Effector memory CD8-positive, alpha-beta T cell (primary cell): Measurements from ENCODE around the gene CLSTN1.
"Not testable (repeated sequence)": the region's sequence is repeated elsewhere in the genome, so short reads cannot be mapped to it uniquely, and the experiment has no call there.

Experiments
- ATAC-seq: fragments of 150-1000 bp; cut with Tn5 transposase; replicated peaks from 2 replicates; pipeline ENCODE4 v1.10.0; 2021; ENCODE audit warnings: mild to moderate bottlenecking, moderate library complexity
- DNase-seq, 3 experiments: peaks; one replicate each; pipeline ENCODE4 v3.0.0; 2021
- H3K27ac Mint-ChIP-seq, 2 donors: one replicate each; pipeline ENCODE4 v1.8.0; 2022; ENCODE audit warnings: mild to moderate bottlenecking in 2 of 2, mixed read lengths in 2 of 2, moderate library complexity in 2 of 2
- H3K27me3 Mint-ChIP-seq, 2 donors: one replicate each; pipeline ENCODE4 v1.8.0; 2022; ENCODE audit warnings: mixed read lengths in 2 of 2
- H3K36me3 Mint-ChIP-seq: one replicate; pipeline ENCODE4 v1.8.0; 2022; ENCODE audit warnings: mild to moderate bottlenecking, moderate library complexity, mixed read lengths; ENCODE audit not compliant: insufficient read depth
- H3K4me1 Mint-ChIP-seq, 2 donors: one replicate each; pipeline ENCODE4 v1.8.0; 2022; ENCODE audit warnings: low read depth in 2 of 2, mixed read lengths in 2 of 2
- H3K4me3 Mint-ChIP-seq, 2 donors: one replicate each; pipeline ENCODE4 v1.8.0; 2022; ENCODE audit warnings: mild to moderate bottlenecking in 2 of 2, mixed read lengths in 2 of 2, moderate library complexity in 2 of 2
- H3K9me3 Mint-ChIP-seq, 2 donors: one replicate each; pipeline ENCODE4 v1.8.0; 2022; ENCODE audit warnings: mixed read lengths in 2 of 2

The CLSTN1 gene

DNA sequence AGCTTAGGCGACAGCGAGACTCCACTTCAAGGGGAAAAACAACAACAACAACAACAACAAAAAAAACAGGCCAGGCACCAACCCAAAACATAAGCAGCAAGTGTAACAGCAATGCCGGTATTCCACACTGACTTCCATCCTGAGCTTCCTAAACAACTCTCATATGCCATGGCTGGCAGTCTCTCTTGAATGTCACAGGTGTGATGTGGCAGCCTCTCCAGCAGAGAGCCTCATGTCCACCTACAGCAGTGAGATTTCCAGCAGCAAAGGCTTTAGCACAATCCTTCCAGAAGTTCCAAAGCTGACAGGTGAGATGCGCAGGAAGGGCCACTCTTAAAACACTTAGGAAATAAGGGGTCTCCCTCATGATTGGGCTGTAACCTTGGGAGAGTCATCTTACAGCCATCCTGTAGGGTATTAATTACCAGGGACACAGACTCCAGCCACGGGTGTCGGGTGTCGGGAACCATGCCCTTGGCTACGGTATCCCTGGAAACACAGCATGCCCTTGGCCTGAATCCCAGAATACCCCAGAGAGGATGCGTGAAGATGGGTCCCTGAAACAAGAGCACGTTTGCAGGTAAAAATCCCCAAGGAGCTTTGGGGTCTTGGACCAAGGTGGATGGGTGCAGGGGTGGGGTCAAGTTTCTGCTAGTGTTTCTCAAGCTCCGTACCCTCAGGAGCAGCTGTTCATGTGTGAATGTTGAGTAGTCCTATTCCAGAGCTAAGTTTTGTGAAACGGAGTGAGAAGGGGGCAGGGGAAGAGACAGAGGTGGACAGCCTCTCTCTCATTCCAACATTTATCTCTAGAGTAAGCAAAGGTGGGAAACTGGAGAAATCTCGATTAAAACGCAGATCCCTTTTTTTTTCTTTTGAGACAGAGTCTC is 31.4 kb downstream of the CLSTN1 start:
- peak overlapping the region; percentile 44 to 88 for H3K27ac Mint-ChIP-seq
- ATAC-seq (no peak), DNase-seq (no peak)
- peaks cover 28 to 32% of the 10 kb centered on the region in 2 donors for H3K4me1 Mint-ChIP-seq
- peaks cover 3% of the 10 kb centered on the region for H3K36me3 Mint-ChIP-seq
- no peaks in the 10 kb centered on the region for H3K9me3 Mint-ChIP-seq
- H3K4me3 Mint-ChIP-seq = no peak overlapping the region
- no peaks in the 10 kb centered on the region for H3K27me3 Mint-ChIP-seq

DNA sequence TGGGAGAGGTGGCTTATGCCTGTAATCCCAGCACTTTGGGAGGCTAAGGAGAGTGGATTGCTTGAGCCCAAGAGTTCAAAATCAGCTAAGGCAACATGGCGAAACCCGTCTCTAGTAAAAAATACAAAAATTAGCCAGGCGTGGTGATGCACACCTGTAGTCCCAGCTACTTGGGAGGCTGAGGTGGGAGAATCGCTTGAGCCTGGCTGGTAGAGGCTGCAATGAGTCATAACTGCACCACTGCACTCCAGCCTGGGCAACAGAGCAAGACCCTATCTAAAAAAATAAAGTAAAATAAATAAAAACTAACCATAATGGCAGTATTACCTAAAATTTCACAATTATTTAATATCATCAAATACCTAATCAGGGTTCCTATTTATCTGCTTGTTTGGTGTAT is 34.1 kb downstream of the CLSTN1 start:
- not testable (repeated sequence) for DNase-seq, ATAC-seq, H3K4me3 Mint-ChIP-seq, H3K27ac Mint-ChIP-seq, H3K9me3 Mint-ChIP-seq, H3K27me3 Mint-ChIP-seq
- Mint-ChIP-seq H3K4me1 (peaks cover 24 to 26% of the 10 kb centered on the region in 2 donors), H3K36me3 (peaks cover 12% of the 10 kb centered on the region)

DNA sequence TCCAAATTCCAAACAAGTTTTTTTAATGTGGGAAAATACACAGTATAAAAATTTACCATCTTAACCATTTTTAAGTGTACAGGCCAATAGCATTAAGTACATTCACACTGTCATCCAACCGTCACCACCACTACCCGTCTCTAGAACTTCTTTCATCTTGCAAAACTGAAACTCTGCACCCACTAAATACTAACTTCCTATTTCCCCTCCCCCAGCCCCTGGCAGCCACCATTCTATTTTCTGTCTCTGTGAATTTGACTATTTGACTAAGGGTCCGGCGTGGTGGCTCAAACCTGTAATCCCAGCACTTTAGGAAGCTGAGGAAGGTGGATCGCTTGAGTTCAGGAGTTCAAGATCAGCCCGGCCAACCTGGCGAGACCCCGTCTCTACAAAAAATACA is 36.1 kb downstream of the CLSTN1 start:
- no peaks in the 10 kb centered on the region for H3K9me3 Mint-ChIP-seq
- H3K4me3 Mint-ChIP-seq = peak overlapping the region; percentile 93 to 94
- ATAC-seq (peak; percentile 95), DNase-seq (peak; percentile 21 to 52 (median 26))
- peaks cover 12% of the 10 kb centered on the region for H3K36me3 Mint-ChIP-seq
- H3K27me3 Mint-ChIP-seq = no peaks in the 10 kb centered on the region
- H3K27ac Mint-ChIP-seq = peak overlapping the region; percentile 95 to 99
- peaks cover 16 to 20% of the 10 kb centered on the region in 2 donors for H3K4me1 Mint-ChIP-seq

GRCh38 chr1:9785406-9785805 is 38.4 kb downstream of the CLSTN1 start:
- Mint-ChIP-seq H3K36me3 (peaks cover 12% of the 10 kb centered on the region), H3K4me3 (no peak overlapping the region), H3K27ac (peak overlapping the region in 1 of 2 donors; percentile 63), H3K4me1 (peaks cover 13 to 14% of the 10 kb centered on the region in 2 donors), H3K9me3 (no peaks in the 10 kb centered on the region), H3K27me3 (no peaks in the 10 kb centered on the region)
- DNase-seq (no peak), ATAC-seq (no peak)

DNA sequence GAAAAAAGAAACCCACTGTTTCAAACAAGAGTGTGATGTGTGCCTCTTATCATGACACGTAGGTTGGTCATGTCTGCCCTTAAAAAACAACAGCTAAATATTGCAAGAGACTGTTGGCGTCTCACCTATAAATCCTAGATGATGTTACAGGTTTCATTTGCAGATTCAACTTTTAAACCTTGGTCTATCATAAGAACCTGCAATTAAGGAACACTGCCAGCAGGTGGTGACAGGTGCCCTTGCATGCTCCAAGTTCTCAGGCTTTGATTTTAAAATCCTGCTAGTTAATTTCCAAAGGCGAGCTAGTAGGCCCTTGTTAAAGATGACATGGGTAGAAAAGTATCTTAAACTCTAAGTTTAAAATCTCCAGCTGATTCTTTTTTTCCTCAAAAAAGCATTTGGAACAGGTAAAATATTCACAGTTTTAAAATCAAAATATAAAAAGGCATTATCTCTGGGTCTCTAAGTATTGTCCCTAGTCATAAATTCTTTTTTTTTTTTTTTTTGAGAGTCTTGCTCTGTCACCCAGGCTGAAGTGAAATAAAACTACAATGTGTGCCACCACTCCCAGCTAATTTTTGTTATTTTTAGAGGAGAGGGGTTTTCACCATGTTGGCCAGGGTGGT is 39.1 kb downstream of the CLSTN1 start:
- Mint-ChIP-seq H3K36me3 (peaks cover 12% of the 10 kb centered on the region), H3K27ac (no peak overlapping the region), H3K9me3 (no peaks in the 10 kb centered on the region), H3K27me3 (no peaks in the 10 kb centered on the region), H3K4me3 (no peak overlapping the region), H3K4me1 (peaks cover 13 to 14% of the 10 kb centered on the region in 2 donors)
- peak; percentile 55 to 66 (median 63) for DNase-seq
- peak; percentile 38 for ATAC-seq

GRCh38 chr1:9782897-9783296 is 40.9 kb downstream of the CLSTN1 start:
- Mint-ChIP-seq H3K9me3 (no peaks in the 10 kb centered on the region), H3K27ac (no peak overlapping the region), H3K36me3 (peaks cover 13% of the 10 kb centered on the region), H3K27me3 (no peaks in the 10 kb centered on the region), H3K4me3 (no peak overlapping the region), H3K4me1 (peaks cover 12 to 13% of the 10 kb centered on the region in 2 donors)
- DNase-seq (no peak), ATAC-seq (no peak)

GRCh38 chr1:9782116-9782751 is 41.5 kb downstream of the CLSTN1 start:
- ATAC-seq = no peak
- no peak for DNase-seq
- no peaks in the 10 kb centered on the region for H3K27me3 Mint-ChIP-seq
- peaks cover 13% of the 10 kb centered on the region for H3K36me3 Mint-ChIP-seq
- H3K9me3 Mint-ChIP-seq = no peaks in the 10 kb centered on the region
- peaks cover 6 to 10% of the 10 kb centered on the region in 2 donors for H3K4me1 Mint-ChIP-seq
- no peak overlapping the region for H3K27ac Mint-ChIP-seq
- H3K4me3 Mint-ChIP-seq = no peak overlapping the region

DNA sequence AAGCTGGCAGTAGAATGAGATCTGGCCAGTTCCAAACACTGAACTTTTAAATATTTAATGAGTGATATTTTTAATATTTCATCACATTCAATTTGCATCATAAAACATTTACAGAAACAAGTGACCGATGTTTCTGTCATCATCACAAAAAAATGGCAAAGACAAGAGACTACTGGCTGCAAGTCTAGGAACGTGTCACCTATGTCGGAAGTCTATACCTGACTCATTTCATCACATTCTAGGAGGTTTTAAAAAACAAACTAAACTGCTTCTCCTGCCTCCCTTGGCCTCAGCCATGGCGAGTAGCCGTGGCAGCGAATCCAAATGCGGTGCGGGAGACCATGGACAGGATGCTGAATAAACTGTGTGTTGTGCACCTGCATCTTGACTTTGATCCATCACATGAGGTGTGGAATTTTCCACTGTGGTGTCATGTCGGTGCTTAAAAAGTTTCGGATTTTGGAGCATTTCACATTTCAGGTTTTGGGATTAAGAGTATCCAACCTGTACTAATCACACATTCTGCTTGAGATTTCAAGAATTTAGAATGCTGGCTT is 43.1 kb downstream of the CLSTN1 start:
- DNase-seq (no peak), ATAC-seq (no peak)
- peaks cover 6% of the 10 kb centered on the region for H3K36me3 Mint-ChIP-seq
- no peaks in the 10 kb centered on the region for H3K27me3 Mint-ChIP-seq
- no peak overlapping the region for H3K27ac Mint-ChIP-seq
- no peaks in the 10 kb centered on the region for H3K9me3 Mint-ChIP-seq
- no peak overlapping the region for H3K4me3 Mint-ChIP-seq
- H3K4me1 Mint-ChIP-seq = peaks cover 10% of the 10 kb centered on the region in 2 donors

DNA sequence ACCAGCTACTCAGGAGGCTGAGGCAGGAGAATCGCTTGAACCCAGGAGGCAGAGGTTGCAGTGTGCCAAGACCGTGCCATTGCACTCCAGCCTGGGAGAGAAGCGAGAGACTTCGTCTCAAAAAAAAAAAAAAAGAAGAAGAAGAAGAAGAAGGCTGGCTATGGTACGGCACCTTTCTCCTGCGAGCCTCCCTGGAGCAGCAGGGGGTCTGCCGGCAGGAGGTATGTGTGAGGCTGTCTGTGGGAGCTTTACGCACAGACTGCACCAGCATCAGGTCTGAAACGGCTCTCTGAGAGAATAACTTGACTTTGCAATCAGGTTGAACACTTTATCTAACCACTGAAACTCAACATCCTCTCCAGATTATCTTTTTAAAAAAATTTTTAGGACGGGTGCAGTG is 44.9 kb downstream of the CLSTN1 start:
- Mint-ChIP-seq H3K27ac (peak overlapping the region in 1 of 2 donors; percentile 83), H3K9me3 (no peaks in the 10 kb centered on the region), H3K36me3 (peaks cover 4% of the 10 kb centered on the region), H3K4me3 (no peak overlapping the region), H3K4me1 (peaks cover 6 to 10% of the 10 kb centered on the region in 2 donors), H3K27me3 (no peaks in the 10 kb centered on the region)
- ATAC-seq (no peak), DNase-seq (no peak)

DNA sequence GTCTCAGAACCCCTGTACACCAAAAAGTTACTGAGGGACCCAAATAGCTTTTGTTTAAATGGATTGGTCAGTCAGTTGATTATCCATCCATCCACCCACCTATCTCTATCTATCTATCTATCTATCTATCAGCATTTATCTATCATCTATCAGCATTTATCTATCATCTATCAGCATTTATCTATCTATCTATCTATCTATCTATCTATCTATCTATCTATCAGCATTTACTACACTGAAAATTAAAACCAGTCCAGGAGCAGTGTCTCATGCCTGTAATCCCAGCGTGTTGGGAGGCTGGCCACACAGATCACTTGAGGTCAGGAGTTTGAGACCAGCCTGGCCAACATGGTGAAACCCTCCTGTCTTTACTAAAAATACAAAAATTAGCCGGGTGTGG is 47.1 kb downstream of the CLSTN1 start:
- Mint-ChIP-seq H3K27ac (no peak overlapping the region), H3K36me3 (peaks cover 16% of the 10 kb centered on the region), H3K4me3 (no peak overlapping the region), H3K27me3 (no peaks in the 10 kb centered on the region), H3K4me1 (peaks cover 6 to 10% of the 10 kb centered on the region in 2 donors), H3K9me3 (no peaks in the 10 kb centered on the region)
- ATAC-seq (no peak), DNase-seq (no peak)

DNA sequence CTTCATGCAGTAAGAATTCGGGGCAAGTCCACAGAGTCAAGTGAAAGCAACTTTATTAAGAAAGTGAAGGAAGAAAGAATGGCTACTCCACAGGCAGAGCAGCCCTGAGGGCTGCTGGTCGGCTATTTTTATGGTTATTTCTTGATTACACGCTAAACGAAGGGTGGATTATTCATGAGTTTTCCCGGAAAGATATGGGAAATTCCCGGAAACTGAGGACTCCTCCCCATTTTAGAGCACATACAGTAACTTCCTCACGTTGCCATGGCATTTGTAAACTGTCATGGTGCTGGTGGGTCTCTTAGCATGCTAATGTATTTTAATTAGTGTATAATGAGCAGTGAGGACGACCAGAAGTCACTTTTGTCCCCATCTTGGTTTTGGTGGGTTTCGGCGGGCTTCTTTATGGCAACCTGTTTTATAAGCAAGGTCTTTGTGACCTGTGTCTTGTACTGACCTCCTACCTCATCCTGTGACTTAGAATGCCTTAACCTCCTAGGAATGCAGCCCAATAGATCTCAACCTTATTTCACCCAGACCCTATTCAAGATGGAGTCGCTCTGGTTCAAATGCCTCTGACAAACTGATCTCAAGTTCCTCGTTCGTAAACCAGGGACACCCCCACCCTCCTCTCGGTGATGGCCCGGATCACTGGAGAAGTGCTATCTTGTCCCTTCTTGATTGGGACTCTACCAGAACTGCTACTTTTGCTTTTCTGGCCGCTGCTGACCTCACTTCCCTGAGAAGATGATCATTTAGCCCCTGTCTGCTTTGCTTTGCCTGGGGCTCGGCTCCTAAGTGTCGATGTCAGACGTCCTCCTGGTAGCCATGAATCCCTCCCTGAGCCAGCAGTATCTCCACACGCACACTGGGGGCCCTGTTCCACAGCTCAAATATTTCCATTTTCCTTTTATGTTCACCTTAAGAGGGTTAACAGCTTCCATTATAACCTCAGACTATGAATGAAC is 48.8 kb downstream of the CLSTN1 start:
- no peak for ATAC-seq
- H3K36me3 Mint-ChIP-seq = peaks cover 28% of the 10 kb centered on the region
- peaks cover 6 to 10% of the 10 kb centered on the region in 2 donors for H3K4me1 Mint-ChIP-seq
- no peaks in the 10 kb centered on the region for H3K27me3 Mint-ChIP-seq
- DNase-seq = no peak
- no peaks in the 10 kb centered on the region for H3K9me3 Mint-ChIP-seq
- no peak overlapping the region for H3K4me3 Mint-ChIP-seq
- H3K27ac Mint-ChIP-seq = peak overlapping the region; percentile 25 to 65

DNA sequence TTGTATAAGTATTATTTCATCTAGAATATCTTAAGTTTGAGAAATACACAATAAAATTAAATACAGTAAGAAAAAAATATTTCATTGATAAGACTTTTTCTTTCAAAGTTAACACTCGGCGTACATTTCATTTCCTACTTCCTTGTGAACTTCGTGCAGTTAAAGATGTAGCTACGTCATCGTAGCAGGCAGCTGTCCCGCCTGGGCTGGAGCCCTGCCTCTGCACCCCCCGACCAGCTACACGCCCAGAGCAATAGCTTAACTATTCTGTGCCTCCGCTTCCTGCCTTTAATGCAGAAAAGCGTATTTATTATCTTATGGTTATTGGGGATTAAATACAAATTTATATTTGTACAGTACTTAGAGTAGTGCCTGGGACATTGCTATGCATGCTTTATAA is 53.5 kb downstream of the CLSTN1 start:
- Mint-ChIP-seq H3K27ac (peak overlapping the region in 1 of 2 donors; percentile 20), H3K36me3 (peaks cover 24% of the 10 kb centered on the region), H3K9me3 (no peaks in the 10 kb centered on the region), H3K4me1 (peaks cover 6 to 9% of the 10 kb centered on the region in 2 donors), H3K27me3 (no peaks in the 10 kb centered on the region), H3K4me3 (no peak overlapping the region)
- no peak for ATAC-seq
- DNase-seq = no peak
